Kidney capillary endothelial cell (primary cell): ENCODE results near the gene CLIC1.
"Not testable (repeated sequence)": the region's sequence is repeated elsewhere in the genome, so short reads cannot be mapped to it uniquely, and the experiment has no call there.

Source experiments
- DNase-seq: peaks from one replicate; pipeline ENCODE4 v3.0.0-alpha.2; 2018; ENCODE audit warnings: low spot score

Gene CLIC1

DNA sequence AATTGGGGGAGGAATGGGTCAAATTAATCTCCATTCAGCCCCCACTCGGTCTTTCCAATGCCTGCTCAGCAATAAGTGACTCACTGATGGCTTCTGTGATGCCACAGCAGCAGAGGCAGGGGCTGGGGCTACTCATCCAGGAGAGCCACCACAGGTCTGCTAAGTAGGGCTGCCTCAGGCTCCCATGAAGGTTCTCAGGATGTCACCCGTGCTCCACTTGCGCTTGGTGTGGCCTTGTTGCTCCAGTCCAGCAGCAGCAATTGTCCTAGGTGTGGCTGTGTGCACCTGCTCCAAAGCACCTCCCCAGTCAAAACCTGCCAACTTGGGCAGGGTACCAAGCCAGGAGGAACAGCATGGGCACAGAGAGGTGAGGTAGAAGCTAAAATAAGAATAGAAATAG, 14.2 kb downstream of the CLIC1 start:
- no peak for DNase-seq

- DNase-seq, result no peak
Observed at GRCh38 chr6:31721351-31722020, 14.8 kb downstream of the CLIC1 start, which contains the start of gene LY6G6C. LY6G6C (minus strand) TSS chr6:31721746; CDS start chr6:31721679, 67 bp downstream.

- no peak for DNase-seq
Observed at GRCh38 chr6:31720196-31720770, 16.0 kb downstream of the CLIC1 start.

- DNase-seq, result no peak
Observed at GRCh38 chr6:31719001-31719400, 17.3 kb downstream of the CLIC1 start.

GRCh38 chr6:31718265-31718664, 18.1 kb downstream of the CLIC1 start:
- DNase-seq, result no peak

- DNase-seq, result no peak
Observed at GRCh38 chr6:31717499-31718222, 18.7 kb downstream of the CLIC1 start.

DNA sequence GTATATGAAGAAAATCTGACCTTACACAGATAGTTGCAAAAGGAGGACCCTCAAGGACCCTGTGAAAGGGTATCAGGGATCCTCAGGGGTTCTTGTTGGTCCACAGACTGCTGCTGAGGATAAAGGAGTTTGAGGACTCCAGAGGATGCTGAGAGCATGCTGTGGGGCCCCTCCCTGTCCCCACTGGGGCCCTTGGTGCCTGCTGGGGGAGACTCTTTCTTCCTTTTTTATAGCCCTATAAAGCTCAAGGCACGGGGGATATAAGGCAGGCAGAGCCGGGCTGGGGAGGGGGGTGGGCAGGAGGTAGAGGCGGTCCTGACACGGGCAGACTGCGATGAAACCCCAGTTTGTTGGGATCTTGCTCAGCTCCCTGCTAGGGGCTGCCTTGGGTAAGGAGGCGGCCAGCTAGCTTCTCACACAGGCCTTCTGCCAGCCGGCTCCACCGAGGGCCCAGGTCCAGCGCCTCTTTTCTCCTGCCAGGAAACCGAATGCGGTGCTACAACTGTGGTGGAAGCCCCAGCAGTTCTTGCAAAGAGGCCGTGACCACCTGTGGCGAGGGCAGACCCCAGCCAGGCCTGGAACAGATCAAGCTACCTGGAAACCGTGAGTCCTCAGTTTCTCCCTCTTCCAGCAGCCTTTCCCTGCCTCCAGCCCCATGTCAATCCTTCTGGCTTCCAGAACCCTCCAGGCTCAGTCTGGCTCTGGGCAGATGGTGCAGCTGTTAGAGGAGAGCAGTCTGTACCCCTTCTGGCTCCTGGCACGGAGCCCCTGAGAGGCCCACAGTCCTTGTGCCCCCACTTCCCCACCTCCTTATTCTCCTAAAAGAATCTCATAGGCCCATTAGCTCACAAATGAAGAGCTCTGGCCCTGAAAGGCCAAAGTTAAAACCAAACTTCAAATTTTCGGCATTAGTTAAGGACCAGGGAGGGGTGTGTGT, 21.0 kb downstream of the CLIC1 start, which contains the start of gene LY6G6D:
TSS of gene LY6G6D (plus strand) at position 327 of the 937 bp plus-strand sequence. CDS start at position 335, 8 bp downstream.
- no peak for DNase-seq

GRCh38 chr6:31713991-31714684, 22.2 kb downstream of the CLIC1 start:
- no peak for DNase-seq

- DNase-seq, result no peak
Observed at GRCh38 chr6:31713465-31713864, 22.9 kb downstream of the CLIC1 start.

DNA sequence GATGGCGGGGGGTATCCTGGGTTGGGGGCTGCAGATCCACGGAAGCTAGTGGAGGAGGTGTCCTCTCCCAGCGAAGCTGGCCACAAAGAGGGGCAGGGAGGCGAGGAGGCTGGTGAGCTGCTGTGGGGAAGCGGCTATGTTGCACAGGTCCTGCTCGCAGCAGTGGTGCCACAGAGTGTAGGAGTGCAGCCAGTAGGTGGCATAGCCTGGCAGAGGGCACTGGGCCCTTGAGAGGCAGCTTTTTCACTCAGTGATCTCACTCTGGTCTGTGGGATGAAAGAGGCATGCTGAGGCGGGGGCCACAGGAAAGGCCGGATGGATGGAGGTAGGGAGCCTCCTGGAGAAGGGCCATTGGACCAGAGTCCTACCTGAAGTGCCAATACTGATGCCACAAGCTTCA, 24.0 kb downstream of the CLIC1 start:
- no peak for DNase-seq

GRCh38 chr6:31711233-31711632, 25.1 kb downstream of the CLIC1 start:
- DNase-seq, result no peak

GRCh38 chr6:31710523-31711219, 25.7 kb downstream of the CLIC1 start:
- DNase-seq, result no peak

DNA sequence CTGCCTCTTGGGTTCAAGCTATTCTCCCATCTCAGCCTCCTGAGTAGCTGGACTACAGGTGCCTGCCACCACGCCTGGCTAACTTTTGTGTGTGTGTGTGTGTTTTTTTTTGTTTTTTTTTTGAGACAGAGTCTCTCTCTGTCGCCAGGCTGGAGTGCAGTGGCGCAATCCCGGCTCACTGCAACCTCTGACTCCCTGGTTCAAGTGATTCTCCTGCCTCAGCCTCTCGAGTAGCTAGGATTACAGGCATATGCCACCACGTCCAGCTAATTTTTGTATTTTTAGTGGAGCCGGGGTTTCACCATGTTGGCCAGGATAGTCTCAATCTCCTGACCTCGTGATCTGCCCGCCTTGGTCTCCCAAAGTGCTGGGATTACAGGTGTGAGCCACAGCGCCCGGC, 27.2 kb downstream of the CLIC1 start:
- DNase-seq, result not testable (repeated sequence)

DNA sequence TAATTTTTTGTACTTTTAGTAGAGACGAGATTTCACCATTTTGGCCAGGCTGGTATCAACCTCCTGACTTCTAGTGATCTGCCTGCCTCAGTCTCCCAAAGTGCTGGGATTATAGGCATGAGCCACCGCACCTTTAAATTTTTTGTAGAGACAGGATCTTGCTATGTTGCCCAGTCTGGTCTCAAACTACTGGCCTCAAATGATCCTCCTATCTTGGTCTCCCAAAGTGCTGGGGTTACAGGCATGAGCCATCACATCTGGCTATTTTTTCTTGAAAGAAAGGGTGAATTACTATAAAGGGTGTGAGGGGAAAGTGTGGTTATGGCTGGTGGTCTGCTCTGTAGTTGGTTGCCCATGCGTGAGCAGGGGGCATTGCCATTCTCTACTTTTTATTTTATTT, 28.1 kb downstream of the CLIC1 start:
- DNase-seq, result no peak

DNA sequence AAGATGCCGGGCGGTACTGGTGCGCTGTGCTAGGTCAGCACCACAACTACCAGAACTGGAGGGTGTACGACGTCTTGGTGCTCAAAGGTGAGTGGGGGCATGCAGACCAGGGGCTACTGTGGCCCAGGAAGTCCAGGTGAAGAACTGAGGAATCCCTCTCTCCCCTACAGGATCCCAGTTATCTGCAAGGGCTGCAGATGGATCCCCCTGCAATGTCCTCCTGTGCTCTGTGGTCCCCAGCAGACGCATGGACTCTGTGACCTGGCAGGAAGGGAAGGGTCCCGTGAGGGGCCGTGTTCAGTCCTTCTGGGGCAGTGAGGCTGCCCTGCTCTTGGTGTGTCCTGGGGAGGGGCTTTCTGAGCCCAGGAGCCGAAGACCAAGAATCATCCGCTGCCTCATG, 28.6 kb downstream of the CLIC1 start:
- no peak for DNase-seq

DNA sequence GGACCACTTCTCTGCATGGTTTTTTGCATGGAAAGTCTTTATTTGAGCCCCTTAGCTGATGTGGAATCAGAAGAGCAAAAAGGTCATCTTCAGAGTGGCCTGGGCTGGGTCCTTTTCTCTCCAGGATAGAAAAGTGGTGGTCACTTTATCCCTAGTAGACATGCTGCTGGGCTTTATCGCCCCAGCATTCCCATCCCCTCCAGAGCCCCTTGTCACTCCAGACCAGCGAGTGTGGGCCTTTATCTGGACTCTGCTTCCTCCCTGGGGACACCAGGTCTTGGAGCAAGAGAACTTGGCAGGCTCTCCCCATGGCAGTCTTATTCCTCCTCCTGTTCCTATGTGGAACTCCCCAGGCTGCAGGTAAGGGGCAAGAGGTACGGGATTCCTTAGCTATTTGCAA, 29.7 kb downstream of the CLIC1 start, which contains the start of gene LY6G6F:
TSS of gene LY6G6F (plus strand) at position 268 of the 400 bp plus-strand sequence. CDS start at position 309, 41 bp downstream.
- DNase-seq, result no peak

- DNase-seq, result no peak
Observed at GRCh38 chr6:31705931-31706330, 30.4 kb downstream of the CLIC1 start.

GRCh38 chr6:31702819-31703716, 33.3 kb downstream of the CLIC1 start, which contains the start of gene ABHD16A:
ABHD16A (minus strand) TSS chr6:31703324; CDS start chr6:31703281, 43 bp downstream.
- peak; percentile 97 for DNase-seq

DNA sequence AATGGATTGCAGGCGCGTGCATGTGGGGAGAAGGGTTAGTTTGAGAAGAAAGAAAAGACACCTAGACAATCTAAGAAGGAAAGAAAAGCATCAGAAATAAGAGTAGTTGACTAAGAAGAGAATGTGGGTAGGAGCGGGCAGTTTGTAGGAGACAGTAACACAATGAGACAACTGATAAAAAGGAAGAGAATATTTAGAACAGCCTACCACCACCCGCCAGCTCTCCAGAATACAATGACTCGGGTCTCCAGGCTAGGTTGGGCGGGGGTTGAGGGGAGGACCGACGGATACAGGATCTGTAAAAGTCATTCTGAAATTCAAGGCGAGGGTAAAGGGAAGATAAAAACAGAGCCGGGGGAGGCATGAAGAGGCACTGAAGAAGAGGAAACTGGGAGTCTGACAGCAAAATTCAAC, 33.9 kb downstream of the CLIC1 start:
- DNase-seq, result no peak
